PFSK-1 (cell line): ENCODE results near the gene PKMYT1.

ENCODE experiments used
- TAF1 ChIP-seq: IDR thresholded peaks from 2 replicates; pipeline ENCODE4 v1.6.1; 2012; ENCODE audit warnings: low read length, control low read depth, borderline replicate concordance; ENCODE audit not compliant: insufficient read depth
- TF ChIP-seq, protein P1 (sequence below), 2 experiments: IDR thresholded peaks; 2 replicates each; pipeline versions ENCODE4 v1.6.1 to v1.8.0; 2011 to 2012; ENCODE audit warnings: low read depth in 2 of 2, low read length in 2 of 2, control low read depth in 1 of 2, inconsistent platforms in 1 of 2, mild to moderate bottlenecking in 1 of 2, moderate library complexity in 1 of 2; ENCODE audit not compliant: insufficient read depth in 1 of 2

DNA sequence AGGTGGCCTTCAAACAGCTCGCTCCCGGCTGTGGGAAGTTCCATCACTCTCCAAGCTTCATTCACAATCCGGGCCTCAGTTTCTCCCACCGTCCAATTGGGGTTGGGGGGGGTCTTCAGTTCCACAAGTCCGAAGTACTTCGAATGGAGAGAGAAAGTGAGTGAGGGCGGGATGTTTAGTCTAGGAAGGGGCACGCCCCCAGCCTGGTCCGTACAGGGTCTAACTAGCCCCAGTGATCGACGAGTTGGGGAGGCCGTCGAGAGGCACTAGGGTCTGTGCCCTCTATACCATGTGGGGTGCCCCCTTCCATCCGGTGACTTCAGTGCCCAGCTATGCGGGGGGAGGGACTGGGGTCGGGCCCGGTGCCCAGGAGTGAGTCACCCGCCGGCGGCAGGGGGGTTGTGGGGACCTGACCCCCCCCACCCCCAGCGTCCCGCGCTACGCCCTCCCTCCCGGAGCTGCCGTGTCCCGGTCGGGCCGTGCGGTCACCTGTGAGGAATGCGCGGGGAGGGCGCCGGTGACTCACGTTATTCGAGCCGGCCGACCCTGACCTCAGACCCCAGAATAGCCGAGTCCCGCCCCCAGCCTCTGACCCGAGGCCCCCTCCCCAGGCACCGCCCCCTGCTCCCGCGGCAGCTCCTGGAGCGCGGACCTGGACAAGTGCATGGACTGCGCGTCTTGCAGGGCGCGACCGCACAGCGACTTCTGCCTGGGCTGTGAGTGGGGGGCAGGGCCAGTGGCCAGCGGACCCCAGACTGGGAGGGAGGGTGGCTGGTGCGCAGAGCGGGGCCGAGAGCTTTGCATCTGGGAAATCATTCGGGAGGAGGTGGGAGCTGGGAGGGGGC, 40.6 kb upstream of the PKMYT1 start:
- TF ChIP-seq, protein P1, sequence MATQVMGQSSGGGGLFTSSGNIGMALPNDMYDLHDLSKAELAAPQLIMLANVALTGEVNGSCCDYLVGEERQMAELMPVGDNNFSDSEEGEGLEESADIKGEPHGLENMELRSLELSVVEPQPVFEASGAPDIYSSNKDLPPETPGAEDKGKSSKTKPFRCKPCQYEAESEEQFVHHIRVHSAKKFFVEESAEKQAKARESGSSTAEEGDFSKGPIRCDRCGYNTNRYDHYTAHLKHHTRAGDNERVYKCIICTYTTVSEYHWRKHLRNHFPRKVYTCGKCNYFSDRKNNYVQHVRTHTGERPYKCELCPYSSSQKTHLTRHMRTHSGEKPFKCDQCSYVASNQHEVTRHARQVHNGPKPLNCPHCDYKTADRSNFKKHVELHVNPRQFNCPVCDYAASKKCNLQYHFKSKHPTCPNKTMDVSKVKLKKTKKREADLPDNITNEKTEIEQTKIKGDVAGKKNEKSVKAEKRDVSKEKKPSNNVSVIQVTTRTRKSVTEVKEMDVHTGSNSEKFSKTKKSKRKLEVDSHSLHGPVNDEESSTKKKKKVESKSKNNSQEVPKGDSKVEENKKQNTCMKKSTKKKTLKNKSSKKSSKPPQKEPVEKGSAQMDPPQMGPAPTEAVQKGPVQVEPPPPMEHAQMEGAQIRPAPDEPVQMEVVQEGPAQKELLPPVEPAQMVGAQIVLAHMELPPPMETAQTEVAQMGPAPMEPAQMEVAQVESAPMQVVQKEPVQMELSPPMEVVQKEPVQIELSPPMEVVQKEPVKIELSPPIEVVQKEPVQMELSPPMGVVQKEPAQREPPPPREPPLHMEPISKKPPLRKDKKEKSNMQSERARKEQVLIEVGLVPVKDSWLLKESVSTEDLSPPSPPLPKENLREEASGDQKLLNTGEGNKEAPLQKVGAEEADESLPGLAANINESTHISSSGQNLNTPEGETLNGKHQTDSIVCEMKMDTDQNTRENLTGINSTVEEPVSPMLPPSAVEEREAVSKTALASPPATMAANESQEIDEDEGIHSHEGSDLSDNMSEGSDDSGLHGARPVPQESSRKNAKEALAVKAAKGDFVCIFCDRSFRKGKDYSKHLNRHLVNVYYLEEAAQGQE (IDR thresholded peaks at IDR 0.05; ENCODE audit: insufficient read depth in 1 of 2, low read depth in 2 of 2, low read length in 2 of 2) = no peak
- no peak for TF ChIP-seq TAF1
